ENCODE data around the gene SMIM21.

Gene SMIM21

GRCh38 chr18:75454022-75454795, 26.7 kb upstream of the SMIM21 start:
- in situ Hi-C loops (cut with MboI; ENCODE audit: low sequenced_read_pairs), result loop anchor here (25.0 kb wide), 1 partner anchor 108 kb away; no protein-coding TSS in a partner anchor
- H3K36me3 ChIP-seq (replicated peaks), result no peaks in the 10 kb centered on the region
- H3K4me1 ChIP-seq, result no peaks in the 10 kb centered on the region
- no peaks in the 10 kb centered on the region for H3K27me3 ChIP-seq (ENCODE audit: low read depth)
- DNase-seq (ENCODE audit: low spot score in 2 of 2), result no peak
- no peak overlapping the region for H3K4me3 ChIP-seq
- no peaks in the 10 kb centered on the region for H3K9me3 ChIP-seq

DNA sequence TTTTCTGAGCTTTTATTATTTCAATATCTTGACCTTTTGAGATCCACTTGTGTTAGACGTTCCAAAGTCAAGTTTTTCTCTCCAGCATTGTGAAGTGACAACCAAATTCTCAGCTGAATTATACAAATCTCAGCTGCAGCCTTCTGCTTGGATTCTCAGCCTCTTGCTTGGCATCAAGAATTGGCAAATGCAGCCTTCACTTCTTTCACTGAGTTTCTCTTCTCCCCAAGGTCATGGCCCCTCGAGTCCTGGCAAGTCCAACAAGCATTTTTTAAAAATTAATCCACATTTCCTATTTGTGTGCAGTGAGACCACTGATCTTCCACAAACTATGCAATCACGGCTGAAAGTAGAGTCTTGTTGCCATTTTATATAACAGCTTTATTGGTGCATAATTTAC, 23.4 kb upstream of the SMIM21 start:
- no peak for DNase-seq (ENCODE audit: low spot score in 2 of 2)
- Histone ChIP-seq H3K9me3 (no peaks in the 10 kb centered on the region), H3K4me1 (no peaks in the 10 kb centered on the region), H3K27me3 (ENCODE audit: low read depth) (no peaks in the 10 kb centered on the region), H3K4me3 (no peak overlapping the region), H3K36me3 (replicated peaks) (no peaks in the 10 kb centered on the region)
- in situ Hi-C loops (cut with MboI; ENCODE audit: low sequenced_read_pairs), result loop anchor here (25.0 kb wide), 1 partner anchor 111 kb away; no protein-coding TSS in a partner anchor

DNA sequence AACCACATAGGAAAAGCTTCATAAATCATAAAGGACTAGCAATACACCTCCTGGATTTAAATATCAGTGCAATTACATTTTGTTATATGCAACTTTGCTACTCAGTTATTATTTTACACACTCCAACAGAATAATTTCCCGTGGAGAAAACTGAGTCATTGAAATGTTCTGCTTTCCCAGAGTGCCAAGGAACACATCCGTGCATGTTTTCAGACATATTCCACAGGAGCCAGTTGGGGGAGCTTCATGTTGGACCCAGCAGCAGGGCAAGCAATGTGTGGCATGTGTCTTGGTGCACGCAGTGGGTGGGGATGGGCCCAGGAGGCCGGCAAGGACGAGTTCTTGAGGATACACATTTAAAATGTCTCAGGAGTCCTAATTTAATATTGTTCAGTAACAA, 14.4 kb upstream of the SMIM21 start:
- H3K36me3 ChIP-seq (replicated peaks), result no peaks in the 10 kb centered on the region
- in situ Hi-C loops (cut with MboI; ENCODE audit: low sequenced_read_pairs), result no loop called here
- DNase-seq (ENCODE audit: low spot score in 2 of 2), result no peak
- no peaks in the 10 kb centered on the region for H3K9me3 ChIP-seq
- no peak overlapping the region for H3K4me3 ChIP-seq
- H3K4me1 ChIP-seq, result no peaks in the 10 kb centered on the region
- no peaks in the 10 kb centered on the region for H3K27me3 ChIP-seq (ENCODE audit: low read depth)

DNA sequence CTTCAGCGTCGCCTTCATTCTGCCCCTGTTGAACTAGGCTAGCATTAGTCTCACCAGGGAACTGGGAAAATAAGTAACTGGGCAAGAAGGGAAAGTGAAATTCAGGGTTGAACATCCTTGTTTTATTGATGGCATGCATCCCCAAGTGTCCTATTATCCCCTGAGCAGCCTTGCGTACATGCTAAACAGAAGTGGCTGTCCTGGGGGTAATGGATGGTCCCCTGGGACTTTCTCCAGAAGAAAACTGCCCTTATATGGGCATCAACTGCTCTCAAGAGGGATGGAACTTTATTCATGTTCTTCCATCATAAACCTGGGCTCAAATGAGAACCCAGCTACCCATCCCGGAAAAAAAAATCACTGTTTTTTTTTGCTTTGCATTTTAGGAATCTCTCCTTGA, 11.8 kb upstream of the SMIM21 start:
- H3K4me1 ChIP-seq, result no peaks in the 10 kb centered on the region
- no peak for DNase-seq (ENCODE audit: low spot score in 2 of 2)
- no peak overlapping the region for H3K4me3 ChIP-seq
- no peaks in the 10 kb centered on the region for H3K27me3 ChIP-seq (ENCODE audit: low read depth)
- in situ Hi-C loops (cut with MboI; ENCODE audit: low sequenced_read_pairs), result no loop called here
- no peaks in the 10 kb centered on the region for H3K36me3 ChIP-seq (replicated peaks)
- no peaks in the 10 kb centered on the region for H3K9me3 ChIP-seq

GRCh38 chr18:75438891-75439290, 11.4 kb upstream of the SMIM21 start:
- H3K9me3 ChIP-seq, result no peaks in the 10 kb centered on the region
- no peaks in the 10 kb centered on the region for H3K27me3 ChIP-seq (ENCODE audit: low read depth)
- H3K36me3 ChIP-seq (replicated peaks), result no peaks in the 10 kb centered on the region
- in situ Hi-C loops (cut with MboI; ENCODE audit: low sequenced_read_pairs), result no loop called here
- H3K4me3 ChIP-seq, result no peak overlapping the region
- DNase-seq (ENCODE audit: low spot score in 2 of 2), result no peak
- no peaks in the 10 kb centered on the region for H3K4me1 ChIP-seq

GRCh38 chr18:75437979-75438378, 10.5 kb upstream of the SMIM21 start:
- DNase-seq (ENCODE audit: low spot score in 2 of 2), result no peak
- no peaks in the 10 kb centered on the region for H3K36me3 ChIP-seq (replicated peaks)
- H3K9me3 ChIP-seq, result no peaks in the 10 kb centered on the region
- no peaks in the 10 kb centered on the region for H3K4me1 ChIP-seq
- H3K27me3 ChIP-seq (ENCODE audit: low read depth), result no peaks in the 10 kb centered on the region
- no peak overlapping the region for H3K4me3 ChIP-seq
- in situ Hi-C loops (cut with MboI; ENCODE audit: low sequenced_read_pairs), result no loop called here

DNA sequence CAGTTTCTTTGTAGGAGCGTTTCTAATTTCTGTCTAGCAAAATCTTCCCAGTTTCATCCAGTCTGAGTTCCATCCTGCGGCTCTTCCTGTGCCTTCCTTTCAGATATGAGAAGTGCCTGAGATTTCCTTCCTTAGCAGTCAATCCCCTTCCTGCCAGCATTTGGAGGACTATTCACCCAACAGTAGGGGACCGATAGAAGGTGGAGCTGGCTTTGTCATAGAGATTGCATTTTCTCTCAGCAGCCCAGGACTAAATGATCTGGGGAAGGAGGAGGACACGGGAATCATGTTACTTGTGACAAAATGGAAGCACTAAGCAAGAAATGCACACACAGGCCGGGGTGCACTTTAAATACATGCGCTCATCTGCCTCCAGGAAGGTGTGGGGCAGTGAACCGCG, 5.6 kb upstream of the SMIM21 start:
- no peaks in the 10 kb centered on the region for H3K36me3 ChIP-seq (replicated peaks)
- DNase-seq (ENCODE audit: low spot score in 2 of 2), result no peak
- H3K4me1 ChIP-seq, result no peaks in the 10 kb centered on the region
- in situ Hi-C loops (cut with MboI; ENCODE audit: low sequenced_read_pairs), result no loop called here
- H3K9me3 ChIP-seq, result no peaks in the 10 kb centered on the region
- H3K27me3 ChIP-seq (ENCODE audit: low read depth), result no peaks in the 10 kb centered on the region
- no peak overlapping the region for H3K4me3 ChIP-seq

DNA sequence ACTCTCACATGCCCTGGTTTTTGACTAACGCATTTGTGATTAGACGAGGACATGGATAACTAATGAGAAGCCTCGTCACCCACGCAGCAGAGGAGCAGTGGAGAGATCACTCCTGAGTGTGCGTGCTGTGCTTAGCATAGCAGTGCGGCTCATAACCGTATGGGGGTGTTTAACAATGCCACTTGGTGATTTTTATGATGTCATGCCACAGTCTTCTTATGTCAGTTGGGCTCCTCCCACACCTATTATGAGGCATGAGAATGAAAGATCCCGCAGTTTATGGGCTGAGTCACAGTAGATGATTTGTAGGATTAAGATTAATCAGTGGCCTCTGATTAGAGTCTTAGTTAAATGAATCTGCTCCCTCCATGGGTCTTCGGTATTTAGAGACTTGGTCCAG, 2.5 kb upstream of the SMIM21 start:
- Histone ChIP-seq H3K9me3 (no peaks in the 10 kb centered on the region), H3K36me3 (replicated peaks) (no peaks in the 10 kb centered on the region), H3K4me3 (no peak overlapping the region), H3K4me1 (no peaks in the 10 kb centered on the region), H3K27me3 (ENCODE audit: low read depth) (no peaks in the 10 kb centered on the region)
- DNase-seq (ENCODE audit: low spot score in 2 of 2), result no peak
- in situ Hi-C loops (cut with MboI; ENCODE audit: low sequenced_read_pairs), result no loop called here

DNA sequence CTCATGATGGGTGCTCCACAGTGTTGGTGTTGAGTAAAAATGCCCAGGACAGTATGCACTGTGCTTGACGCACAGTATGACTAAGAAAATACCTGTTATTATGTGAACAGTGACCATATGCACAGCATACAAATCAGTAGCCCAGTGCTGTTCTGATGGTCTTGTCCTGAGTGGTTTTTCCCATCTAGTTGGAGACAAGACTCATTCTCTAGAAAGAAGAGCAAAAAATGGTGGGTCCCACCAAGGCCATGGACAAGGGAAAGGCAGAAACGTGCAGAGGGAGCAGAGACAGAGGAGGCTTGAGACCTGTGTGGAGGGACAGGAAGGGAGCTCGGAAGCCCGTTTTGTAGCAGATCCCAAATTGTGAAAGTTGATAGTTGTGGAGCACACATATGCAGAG, 987 bp upstream of the SMIM21 start:
- Histone ChIP-seq H3K4me1 (no peaks in the 10 kb centered on the region), H3K27me3 (ENCODE audit: low read depth) (no peaks in the 10 kb centered on the region), H3K4me3 (no peak overlapping the region), H3K36me3 (replicated peaks) (no peaks in the 10 kb centered on the region), H3K9me3 (no peaks in the 10 kb centered on the region)
- in situ Hi-C loops (cut with MboI; ENCODE audit: low sequenced_read_pairs), result no loop called here
- DNase-seq (ENCODE audit: low spot score in 2 of 2), result no peak

DNA sequence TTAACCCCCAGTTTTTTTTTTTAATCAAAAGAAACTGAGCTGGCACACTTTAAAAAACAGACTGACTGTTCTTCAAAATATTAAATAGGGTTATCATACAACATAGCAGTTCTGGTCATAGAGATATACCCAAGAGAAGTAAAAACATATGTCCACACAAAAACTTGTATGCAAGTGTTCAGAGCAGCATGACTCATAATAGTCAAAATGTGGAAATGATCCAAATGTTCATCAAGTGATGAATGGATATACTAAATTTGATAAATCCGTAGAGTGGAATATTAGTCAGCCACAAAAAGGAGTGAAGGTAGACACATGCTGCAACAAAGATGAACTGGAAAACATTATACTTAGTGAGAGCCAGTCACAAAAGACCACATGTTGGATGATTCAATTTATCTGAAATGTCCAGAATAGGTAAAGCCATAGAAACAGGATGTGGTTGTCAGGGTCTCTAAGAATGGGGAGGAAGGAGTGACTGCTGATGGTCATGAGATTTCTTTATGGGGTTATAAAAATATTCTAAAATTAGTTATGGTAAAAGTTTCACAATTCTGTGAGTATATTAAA, 5.1 kb downstream of the SMIM21 start:
- H3K4me1 ChIP-seq, result no peaks in the 10 kb centered on the region
- no peaks in the 10 kb centered on the region for H3K9me3 ChIP-seq
- no peak for DNase-seq (ENCODE audit: low spot score in 2 of 2)
- no peaks in the 10 kb centered on the region for H3K36me3 ChIP-seq (replicated peaks)
- H3K4me3 ChIP-seq, result no peak overlapping the region
- no peaks in the 10 kb centered on the region for H3K27me3 ChIP-seq (ENCODE audit: low read depth)
- in situ Hi-C loops (cut with MboI; ENCODE audit: low sequenced_read_pairs), result no loop called here

GRCh38 chr18:75421656-75422055, 5.8 kb downstream of the SMIM21 start:
- no peaks in the 10 kb centered on the region for H3K9me3 ChIP-seq

DNA sequence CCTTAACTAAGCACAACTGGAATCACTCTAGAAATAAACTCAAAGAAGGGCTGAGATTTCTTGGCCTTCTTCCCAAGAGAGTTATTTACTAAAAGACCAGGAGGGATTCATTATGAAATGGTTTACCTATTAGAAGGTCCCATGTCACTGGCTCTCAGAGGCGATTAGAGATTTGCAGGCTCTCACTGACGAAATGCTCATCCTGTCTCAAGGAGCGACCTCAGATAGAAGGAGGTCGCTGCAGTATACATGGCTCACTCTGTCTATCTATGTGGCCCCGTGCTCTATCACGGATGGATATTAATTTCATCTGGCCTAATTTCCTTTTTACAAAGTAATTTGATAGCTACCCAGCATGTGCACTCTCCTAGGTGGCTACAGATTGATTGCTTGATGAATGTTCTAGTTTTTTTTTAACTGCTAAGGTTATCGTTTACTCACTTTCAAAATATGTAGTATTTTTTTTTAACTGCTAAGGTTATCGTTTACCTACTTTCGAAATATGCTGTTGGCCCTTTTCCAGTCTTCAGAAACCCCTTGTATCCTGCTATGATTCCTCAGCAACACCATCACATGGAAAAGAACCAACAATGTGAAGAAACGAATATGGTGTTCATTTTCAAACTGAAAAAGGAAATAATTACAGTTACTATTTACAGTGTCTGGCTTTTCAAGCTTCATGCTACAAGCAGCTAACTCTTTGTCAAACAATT, 9.1 kb downstream of the SMIM21 start:
- DNase-seq (ENCODE audit: low spot score in 2 of 2), result no peak
- Histone ChIP-seq H3K27me3 (ENCODE audit: low read depth) (no peaks in the 10 kb centered on the region), H3K36me3 (replicated peaks) (no peaks in the 10 kb centered on the region), H3K4me1 (no peaks in the 10 kb centered on the region), H3K4me3 (no peak overlapping the region), H3K9me3 (no peaks in the 10 kb centered on the region)
- in situ Hi-C loops (cut with MboI; ENCODE audit: low sequenced_read_pairs), result no loop called here

More at GRCh38 chr18:75421656-75422055, 5.8 kb downstream of the SMIM21 start:
- in situ Hi-C loops (cut with MboI; ENCODE audit: low sequenced_read_pairs), result no loop called here
- Histone ChIP-seq H3K4me3 (no peak overlapping the region), H3K27me3 (ENCODE audit: low read depth) (no peaks in the 10 kb centered on the region), H3K4me1 (no peaks in the 10 kb centered on the region), H3K36me3 (replicated peaks) (no peaks in the 10 kb centered on the region)
- no peak for DNase-seq (ENCODE audit: low spot score in 2 of 2)

DNA sequence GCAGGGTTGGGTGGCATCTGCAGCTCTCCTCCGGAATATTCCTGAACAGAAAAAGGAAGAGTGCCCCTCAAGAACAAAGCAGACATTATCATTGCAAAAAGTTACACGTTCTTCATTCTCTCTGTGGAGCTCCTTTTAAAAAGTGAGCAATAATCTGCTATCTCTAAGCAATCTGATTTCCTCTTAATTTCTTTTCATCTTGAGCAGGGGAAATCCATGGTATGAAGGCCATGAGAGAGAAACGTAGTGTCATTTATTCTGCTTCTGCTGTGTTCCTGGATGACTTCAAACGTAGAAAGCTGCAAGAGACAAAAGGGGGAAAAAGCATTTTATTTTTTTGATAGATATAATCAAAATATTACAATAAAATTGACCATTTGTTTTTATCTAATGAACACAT, 16.9 kb downstream of the SMIM21 start:
- H3K4me1 ChIP-seq, result no peaks in the 10 kb centered on the region
- in situ Hi-C loops (cut with MboI; ENCODE audit: low sequenced_read_pairs), result no loop called here

DNA sequence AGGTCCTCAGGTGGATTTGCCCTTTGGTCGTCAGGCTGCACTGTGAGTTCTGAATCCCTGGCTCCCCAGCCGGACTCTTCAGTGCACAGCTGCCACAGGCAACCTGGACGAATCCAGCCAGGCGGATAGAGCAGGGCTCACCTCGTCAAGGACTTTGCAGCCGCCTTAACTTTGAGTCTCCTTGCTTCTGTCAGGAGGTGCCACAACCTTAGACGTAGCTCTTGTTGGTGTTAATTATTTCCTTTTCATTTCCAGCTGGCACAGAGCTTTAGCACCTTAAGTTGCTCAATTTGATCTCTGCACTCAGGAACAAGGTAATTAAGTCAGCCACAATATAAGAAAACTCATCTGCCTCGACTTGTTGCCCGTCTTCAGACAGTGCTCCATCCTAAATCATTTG, 17.7 kb downstream of the SMIM21 start:
- H3K27me3 ChIP-seq (ENCODE audit: low read depth), result no peaks in the 10 kb centered on the region
- in situ Hi-C loops (cut with MboI; ENCODE audit: low sequenced_read_pairs), result no loop called here

More for the DNA sequence above, 16.9 kb downstream of the SMIM21 start:
- H3K4me3 ChIP-seq, result no peak overlapping the region
- DNase-seq (ENCODE audit: low spot score in 2 of 2), result no peak
- H3K36me3 ChIP-seq (replicated peaks), result no peaks in the 10 kb centered on the region
- H3K27me3 ChIP-seq (ENCODE audit: low read depth), result no peaks in the 10 kb centered on the region
- no peaks in the 10 kb centered on the region for H3K9me3 ChIP-seq

More for the DNA sequence above, 17.7 kb downstream of the SMIM21 start:
- H3K9me3 ChIP-seq, result no peaks in the 10 kb centered on the region
- H3K36me3 ChIP-seq (replicated peaks), result no peaks in the 10 kb centered on the region
- DNase-seq (ENCODE audit: low spot score in 2 of 2), result no peak
- no peaks in the 10 kb centered on the region for H3K4me1 ChIP-seq
- H3K4me3 ChIP-seq, result no peak overlapping the region

Data from HAP-1 (cell line).